NCI-H2196 treated with DMSO at 0.1 percent for 48 hours (cell line): ENCODE data around the gene LASP1.
"Not testable (repeated sequence)": the region's sequence is repeated elsewhere in the genome, so short reads cannot be mapped to it uniquely, and the experiment has no call there.

Experiments used
- DNase-seq: peaks from one replicate; lab custom pipeline; 2025; ENCODE audit not compliant: unreplicated experiment; lab: John Stamatoyannopoulos, UW

LASP1 gene

DNA sequence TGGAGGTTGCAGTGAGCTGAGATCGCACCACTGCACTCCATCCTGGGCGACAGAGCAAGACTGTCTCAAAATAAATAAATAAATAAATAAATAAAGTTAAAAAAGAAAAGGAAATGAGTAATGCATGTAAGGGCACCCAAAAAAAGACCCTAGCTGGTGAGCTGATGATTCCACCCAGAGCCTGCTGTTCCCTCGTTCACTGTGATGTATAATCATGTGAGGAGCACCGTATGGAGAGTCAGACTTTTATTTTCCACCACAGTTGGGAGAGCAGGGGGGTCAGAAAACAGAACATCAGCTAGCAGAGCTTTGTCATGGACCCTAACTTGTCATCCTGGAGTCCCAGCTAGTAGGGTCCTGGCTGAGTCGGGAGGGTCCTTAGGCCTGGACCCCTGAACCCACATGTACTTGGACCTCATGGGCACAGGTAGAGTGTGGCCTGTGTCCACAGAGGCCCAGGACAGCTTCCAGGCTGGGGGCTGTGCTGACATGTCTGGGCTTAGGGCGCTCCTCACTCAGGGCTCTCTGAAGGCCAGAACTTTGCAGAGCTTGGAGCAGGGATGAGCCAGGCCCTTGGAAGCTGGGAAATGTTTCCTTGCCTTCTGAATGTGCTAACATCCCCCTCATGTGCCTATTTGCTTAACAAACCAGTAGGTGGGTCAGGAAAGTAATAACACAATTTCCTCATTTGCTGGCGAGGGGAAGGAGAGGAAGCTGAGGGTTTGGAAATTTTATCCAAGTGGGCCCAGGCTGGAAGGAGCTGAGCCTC, 36.8 kb downstream of the LASP1 start:
- no peak for DNase-seq

DNA sequence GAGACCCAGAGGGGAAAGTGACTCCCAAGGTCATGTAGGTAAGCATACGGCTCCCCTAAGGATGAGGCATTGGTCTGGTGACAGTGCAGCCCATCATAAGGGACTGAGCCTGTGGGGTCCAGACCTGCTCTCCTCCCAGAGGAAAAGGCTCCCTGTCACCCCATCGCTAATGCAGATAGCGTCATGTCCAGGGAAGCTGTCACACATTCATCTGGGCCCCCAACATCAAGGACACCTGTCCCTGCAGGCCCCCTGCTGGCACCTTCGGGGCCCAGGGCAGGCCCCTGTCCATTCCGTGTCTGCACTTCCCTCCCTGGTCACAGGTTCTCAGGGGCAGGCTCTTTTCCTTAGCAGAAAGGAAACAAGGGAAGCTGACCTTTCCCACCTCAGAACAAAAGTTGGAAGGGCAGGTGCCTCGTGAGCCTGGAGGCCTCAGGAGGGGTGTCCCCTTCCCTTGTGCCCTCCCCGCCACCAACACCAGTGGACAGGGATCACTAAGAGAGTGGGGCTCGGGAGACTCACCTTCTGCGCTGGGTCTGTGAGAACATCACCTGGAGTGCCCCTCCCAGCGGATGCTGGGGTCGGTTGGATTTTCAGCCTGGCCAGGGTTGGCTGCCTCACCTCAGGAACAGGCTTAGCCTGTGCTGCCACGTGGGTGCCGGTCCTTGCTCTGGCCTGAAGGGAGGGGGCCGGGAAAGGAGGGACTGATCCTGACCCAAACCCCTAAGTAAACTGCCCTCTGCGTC, 38.2 kb downstream of the LASP1 start:
- DNase-seq = no peak

DNA sequence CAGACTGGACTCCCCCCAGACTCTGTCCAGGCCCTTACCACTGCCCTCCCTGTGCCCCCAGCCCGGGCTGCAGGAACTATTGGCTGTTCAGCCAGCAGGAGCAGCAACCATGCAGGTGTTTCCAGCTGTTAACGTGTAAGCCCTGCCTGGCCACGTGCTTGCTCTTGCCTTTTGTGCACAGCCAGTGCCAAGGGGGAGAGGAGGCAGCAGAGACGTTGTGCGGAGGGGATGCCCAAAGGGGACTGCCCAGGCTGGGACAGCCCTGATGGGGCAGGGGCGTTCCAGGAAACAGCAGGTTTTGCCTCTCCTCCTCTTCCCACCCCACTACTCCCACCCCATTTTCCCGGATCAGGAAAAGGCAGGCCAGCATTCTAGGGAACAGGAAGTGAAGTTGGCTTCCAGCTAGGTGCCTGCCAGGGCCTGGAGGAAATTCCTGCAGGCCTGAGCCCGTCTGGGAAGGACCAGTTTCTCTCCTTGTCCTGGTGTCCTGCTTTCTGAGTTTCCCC, 38.9 kb downstream of the LASP1 start:
- no peak for DNase-seq

DNA sequence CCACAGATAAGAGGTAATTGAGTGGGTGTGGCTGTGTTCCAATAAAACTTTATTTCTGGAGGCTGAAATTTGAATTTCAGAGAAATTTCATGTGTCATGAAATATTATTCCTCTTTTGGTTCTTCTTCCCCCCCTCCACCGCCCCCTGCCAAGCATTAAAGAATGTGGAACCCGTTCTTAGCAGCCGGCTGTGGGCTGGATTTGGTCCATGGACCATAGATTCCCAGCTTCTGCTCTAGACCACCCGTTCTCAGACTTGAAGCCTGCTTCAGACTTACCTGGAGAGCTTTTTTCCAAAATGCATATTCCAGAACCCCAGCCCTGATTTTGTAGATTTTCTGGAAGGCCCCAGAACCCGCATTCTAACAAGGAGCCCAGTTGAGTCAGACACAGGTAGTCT, 40.5 kb downstream of the LASP1 start:
- DNase-seq = no peak

DNA sequence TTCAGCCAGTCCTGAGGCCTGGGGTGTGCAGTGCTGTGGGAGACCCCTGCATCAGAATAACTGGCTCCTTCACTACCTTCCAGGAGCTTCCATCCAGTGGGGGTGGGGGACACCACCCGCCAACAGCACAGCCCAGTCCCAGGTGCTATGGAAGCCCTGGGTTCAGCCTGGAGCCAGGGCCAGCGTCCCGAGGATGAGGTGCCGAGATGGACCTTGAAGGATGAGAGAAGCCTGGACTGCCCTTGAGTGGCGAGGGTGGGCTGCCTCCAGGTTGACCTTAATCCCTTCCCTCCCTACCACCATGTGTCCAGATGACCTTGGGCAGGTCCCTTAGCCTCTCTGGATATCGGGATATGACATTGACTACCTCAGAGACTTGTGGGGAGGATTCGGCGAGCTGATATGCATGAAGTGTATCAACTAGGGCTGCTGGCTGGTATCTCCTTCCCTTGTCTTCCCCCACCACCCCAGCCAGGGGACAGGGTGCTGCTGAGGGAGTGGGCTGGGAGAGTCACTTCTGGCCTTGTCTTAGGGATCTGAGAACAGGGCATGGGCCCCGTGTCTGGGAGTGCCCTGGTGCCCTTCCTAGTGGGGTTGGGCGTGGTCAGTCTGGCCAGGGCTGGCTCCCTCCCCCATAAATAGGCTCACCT, 41.3 kb downstream of the LASP1 start:
- DNase-seq = no peak

DNA sequence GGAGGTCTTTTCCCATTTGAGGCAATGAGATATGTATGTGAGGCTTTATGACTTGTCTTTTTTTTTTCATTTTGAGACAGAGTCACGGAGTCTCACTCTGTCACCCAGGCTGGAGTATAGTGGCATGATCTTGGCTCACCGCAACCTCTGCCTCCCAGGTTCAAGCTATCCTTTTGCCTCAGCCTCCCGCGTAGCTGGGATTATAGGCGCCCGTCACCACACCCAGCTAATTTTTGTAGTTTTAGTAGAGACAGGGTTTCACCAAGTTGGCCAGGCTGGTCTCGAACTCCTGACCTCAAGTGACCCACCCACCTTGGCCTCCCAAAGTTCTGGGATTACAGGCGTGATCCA, 41.8 kb downstream of the LASP1 start:
- not testable (repeated sequence) for DNase-seq

DNA sequence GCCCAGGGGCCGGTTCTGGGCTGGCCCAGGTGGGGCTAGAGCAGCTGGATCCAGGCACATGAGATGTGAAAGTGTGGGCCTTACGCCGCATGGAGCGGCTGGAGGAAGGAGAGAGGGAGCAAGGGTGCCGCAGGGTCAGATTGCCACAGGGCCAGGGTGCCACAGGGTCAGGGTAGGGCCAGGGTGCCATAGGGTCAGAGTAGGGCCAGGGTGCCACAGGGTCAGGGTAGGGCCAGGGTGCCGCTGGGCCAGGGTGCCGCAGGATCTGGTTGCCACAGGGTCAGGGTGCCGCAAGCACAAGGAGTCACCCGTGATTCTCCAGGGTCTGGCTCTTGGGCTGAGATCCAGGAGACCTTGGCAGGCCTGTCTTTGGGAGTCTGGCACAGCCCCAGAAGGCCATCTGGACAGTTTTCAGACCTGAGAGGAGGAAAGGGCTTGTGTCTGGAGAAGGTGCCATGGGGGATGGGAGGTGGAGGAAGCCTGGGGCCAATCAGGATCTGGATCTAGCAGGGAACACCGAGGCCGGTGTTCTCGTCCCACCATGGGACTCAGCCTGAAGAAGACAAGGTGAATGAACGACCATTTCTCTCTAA, 42.5 kb downstream of the LASP1 start:
- no peak for DNase-seq

DNA sequence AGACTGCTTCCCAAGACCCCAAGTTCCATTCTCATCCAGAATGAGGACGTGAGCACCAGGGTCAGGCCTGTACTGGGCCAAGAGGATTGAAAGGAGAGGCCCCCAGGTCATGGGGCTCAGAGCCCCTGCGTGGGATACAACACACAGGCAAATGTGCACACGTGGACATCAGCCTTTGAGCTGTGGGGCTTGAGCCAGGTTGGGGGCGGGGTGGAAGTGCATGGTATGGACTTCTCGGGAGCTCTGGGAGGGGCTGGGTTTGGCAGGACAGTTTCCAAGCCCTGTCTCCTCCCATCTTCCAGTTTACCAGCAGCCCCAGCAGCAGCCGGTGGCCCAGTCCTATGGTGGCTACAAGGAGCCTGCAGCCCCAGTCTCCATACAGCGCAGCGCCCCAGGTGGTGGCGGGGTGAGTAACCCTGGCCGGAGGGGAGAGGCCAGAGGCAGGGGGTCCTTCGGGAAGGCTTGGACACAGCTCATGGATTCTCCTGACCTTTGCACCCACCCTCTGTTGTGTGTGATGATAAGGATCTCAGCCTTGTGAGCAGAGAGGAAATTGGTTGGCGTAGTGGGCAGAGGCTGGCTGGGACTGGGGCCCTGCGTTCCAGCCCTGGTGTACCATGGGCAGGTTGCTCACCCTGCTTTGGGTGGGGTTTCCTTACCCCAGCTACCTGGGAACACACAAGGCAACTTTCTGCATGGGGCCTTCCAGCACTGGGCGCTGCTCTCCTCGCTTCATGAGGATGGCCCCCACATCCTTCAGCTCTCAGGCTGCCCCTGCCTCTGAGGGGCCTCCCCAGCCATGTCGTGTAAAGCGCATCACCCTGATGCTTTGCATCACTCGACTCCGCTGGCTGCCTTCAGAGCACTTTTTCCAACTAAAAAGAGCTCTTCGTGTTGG, 45.1 kb downstream of the LASP1 start:
- DNase-seq = no peak

DNA sequence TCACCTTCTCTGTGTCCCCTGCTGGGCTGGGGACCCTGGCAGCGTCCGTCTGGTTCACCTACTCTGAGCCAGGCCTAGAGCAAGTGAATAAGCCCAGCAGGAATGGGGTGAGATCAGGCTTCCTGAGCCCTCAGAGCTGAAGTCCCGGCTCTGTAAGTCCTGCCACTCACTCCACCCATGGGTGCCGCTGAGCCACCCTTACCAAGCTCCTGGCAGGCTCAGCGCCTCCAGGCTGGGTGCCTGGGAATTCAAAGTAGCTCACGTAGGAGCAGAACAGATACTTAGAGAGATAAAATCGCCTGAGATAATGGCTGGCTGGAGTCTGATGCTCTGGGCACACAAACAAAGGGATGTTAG, 45.8 kb downstream of the LASP1 start:
- no peak for DNase-seq

DNA sequence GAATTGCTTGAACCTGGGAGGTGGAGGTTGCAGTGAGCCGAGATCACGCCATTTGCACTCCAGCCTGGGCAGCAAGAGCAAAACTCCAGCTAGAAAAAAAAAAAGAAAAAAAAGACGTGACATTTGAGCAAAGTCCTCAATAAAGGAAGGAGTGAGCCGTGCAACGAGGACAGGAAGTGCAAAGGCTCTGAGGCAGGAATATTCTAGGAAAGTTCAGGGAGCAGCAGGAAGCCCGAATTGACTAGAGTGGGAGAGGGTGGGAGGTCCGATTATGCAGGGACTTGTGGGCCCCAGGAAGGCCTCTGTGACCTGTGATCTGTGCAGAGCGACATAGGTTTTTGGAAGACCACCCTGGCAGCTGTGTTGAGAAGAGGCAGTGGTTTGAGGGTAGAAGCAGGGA, 46.9 kb downstream of the LASP1 start:
- DNase-seq = no peak

DNA sequence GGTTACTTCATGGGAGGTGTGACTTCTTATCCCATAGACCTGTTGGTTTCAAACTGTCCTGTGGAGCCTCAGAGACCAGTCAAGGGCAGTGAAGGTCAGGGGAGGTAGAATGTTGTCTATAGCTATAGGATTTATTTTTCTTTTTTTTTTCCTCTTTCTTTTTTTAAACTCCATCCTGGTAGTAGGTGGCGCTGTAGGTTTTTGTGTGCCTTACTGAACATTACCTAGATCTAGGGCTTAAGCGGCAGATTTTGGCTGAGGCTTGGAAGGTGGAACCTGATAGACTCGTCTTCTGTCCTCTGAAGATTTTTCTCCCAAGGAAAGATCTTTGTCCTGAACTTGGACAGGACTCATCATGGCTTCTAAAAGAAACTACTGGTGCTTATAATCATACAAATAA, 47.4 kb downstream of the LASP1 start:
- no peak for DNase-seq

DNA sequence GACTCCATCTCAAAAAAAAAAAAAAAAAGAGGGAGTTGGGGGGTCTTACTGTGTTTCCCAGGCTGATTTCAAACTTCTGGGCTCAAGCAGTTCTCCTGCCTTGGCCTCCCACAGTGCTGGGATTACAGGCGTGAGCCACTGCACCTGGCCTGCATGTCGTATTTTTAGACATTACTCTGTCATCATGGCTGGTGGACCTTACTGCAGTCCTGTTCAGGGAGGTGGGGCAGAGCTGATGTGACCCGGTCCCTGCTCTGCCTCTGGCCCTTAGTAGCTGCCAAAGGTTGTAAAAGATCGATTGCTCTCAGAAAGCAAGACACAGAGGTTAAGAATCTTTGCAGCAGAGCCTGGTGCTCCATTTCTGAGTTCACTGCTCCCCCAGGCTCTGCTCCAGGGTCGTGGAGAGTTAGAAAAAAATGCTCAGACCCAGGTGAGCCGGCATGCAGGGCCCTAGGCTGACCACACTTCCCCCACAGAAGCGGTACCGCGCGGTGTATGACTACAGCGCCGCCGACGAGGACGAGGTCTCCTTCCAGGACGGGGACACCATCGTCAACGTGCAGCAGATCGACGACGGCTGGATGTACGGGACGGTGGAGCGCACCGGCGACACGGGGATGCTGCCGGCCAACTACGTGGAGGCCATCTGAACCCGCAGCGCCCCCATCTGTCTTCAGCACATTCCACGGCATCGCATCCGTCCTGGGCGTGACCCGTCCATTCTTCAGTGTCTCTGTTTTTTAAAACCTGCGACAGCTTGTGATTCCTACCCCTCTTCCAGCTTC, 48.5 kb downstream of the LASP1 start:
- no peak for DNase-seq

DNA sequence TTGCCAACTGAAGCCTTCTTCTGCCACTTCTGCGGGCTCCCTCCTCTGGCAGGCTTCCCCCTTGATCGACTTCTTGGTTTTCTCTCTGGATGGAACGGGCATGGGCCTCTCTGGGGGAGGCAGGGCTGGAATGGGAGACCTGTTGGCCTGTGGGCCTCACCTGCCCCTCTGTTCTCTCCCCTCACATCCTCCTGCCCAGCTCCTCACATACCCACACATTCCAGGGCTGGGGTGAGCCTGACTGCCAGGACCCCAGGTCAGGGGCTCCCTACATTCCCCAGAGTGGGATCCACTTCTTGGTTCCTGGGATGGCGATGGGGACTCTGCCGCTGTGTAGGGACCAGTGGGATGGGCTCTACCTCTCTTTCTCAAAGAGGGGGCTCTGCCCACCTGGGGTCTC, 49.1 kb downstream of the LASP1 start:
- DNase-seq = no peak

DNA sequence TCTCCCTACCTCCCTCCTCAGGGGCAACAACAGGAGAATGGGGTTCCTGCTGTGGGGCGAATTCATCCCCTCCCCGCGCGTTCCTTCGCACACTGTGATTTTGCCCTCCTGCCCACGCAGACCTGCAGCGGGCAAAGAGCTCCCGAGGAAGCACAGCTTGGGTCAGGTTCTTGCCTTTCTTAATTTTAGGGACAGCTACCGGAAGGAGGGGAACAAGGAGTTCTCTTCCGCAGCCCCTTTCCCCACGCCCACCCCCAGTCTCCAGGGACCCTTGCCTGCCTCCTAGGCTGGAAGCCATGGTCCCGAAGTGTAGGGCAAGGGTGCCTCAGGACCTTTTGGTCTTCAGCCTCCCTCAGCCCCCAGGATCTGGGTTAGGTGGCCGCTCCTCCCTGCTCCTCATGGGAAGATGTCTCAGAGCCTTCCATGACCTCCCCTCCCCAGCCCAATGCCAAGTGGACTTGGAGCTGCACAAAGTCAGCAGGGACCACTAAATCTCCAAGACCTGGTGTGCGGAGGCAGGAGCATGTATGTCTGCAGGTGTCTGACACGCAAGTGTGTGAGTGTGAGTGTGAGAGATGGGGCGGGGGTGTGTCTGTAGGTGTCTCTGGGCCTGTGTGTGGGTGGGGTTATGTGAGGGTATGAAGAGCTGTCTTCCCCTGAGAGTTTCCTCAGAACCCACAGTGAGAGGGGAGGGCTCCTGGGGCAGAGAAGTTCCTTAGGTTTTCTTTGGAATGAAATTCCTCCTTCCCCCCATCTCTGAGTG, 49.6 kb downstream of the LASP1 start:
- no peak for DNase-seq

DNA sequence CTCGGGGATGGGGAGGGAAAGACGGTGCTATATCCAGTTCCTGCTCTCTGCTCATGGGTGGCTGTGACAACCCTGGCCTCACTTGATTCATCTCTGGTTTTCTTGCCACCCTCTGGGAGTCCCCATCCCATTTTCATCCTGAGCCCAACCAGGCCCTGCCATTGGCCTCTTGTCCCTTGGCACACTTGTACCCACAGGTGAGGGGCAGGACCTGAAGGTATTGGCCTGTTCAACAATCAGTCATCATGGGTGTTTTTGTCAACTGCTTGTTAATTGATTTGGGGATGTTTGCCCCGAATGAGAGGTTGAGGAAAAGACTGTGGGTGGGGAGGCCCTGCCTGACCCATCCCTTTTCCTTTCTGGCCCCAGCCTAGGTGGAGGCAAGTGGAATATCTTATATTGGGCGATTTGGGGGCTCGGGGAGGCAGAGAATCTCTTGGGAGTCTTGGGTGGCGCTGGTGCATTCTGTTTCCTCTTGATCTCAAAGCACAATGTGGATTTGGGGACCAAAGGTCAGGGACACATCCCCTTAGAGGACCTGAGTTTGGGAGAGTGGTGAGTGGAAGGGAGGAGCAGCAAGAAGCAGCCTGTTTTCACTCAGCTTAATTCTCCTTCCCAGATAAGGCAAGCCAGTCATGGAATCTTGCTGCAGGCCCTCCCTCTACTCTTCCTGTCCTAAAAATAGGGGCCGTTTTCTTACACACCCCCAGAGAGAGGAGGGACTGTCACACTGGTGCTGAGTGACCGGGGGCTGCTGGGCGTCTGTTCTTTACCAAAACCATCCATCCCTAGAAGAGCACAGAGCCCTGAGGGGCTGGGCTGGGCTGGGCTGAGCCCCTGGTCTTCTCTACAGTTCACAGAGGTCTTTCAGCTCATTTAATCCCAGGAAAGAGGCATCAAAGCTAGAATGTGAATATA, 50.8 kb downstream of the LASP1 start:
- no peak for DNase-seq

DNA sequence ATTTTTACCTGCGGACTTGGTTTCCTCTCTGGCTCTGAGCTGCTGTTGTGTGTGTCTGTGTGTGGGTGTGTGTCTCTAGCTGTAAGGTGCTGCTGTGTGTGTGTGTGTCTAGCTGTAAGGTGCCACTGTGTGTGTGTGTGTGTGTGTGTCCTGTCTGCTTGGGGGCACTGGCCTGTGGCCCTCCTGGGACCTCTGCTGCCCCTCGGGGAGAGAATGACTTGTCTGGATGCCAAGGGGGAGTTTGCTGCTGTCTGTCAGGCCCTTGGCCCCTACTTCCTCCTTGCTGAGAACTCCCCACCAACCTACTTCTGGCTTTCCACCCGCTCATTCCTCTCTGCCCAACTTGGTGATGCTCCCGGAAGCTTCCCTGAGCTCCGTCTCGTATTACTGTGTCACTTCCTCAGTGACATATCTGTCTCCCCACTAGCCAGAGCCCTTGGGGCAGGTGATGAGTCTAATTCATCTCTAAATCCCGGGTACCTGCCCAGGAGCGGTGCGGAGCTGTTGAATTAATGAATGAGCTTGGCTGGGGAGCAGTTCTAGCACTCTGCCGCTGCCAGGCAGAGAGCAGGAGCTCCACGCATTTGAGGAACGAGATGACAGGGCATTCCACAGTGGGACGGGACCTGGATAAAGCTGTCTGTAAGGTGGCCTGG, 52.0 kb downstream of the LASP1 start:
- no peak for DNase-seq

DNA sequence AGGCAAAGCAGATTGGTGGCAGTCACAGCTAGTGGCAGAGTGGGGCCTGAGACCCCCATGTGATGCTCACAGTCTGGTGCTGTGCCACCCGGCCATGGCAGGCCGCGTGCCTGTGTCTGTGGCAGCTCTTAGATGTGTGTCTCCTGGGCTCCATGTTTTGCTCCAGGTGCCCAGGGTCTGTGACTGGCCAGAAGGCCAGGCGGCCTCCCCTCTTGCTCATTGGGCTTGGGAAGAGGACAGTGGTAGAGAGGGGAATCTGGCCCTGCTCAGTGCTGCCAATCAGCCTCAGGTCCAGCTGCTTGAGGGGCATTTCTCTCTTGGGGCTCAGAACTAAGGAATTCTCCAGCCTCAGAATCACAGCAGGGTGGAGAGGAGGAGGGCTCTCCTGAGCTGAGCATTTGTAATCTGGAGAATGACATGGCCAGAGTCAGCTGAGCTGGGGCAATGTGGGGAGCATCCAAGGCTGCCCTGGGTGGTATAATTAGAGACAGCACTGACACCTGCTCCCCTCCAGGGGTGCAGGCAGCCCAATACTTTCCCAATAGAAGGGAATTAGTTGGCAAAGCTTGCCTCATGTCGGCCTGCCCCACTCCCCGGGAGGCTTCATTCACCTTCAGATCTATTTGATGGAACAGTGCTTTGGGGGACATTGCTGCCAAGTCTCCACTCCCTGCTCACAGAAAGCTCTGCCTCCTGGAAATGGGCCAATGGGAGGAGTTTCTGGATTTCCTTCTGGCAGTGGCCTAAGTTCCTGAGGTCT, 52.9 kb downstream of the LASP1 start:
- no peak for DNase-seq
